Fibroblast of the aortic adventitia (primary cell): ENCODE results near the gene PALLD. TPM values are rescaled to one million over a fixed set of nuclear protein-coding genes. Genes with fewer than 3 reads are reported as not detected.

Experiments
- DNase-seq: peaks from one replicate; pipeline ENCODE4 v3.0.0-alpha.2; 2010; ENCODE audit warnings: low read depth
- H3K4me3 ChIP-seq: 2 replicates; pipeline ENCODE4 v1.5.1; 2011; ENCODE audit warnings: low read depth, mild to moderate bottlenecking, control low read depth, low read length, moderate library complexity
- CTCF ChIP-seq: IDR thresholded peaks from 2 replicates; pipeline ENCODE4 v1.5.1; 2011; ENCODE audit warnings: mild to moderate bottlenecking, low read length, control low read depth, inconsistent platforms; ENCODE audit not compliant: insufficient read depth
- total RNA-seq: library from RNA; depleted of rRNA; stranded (reverse); fragments of >200 nt; gene quantifications from 2 replicates; pipeline ENCODE4 v1.2.3, GENCODE V29; 2012; ENCODE audit warnings: low replicate concordance

PALLD gene
- total RNA-seq, 1 donor, result 52.1 TPM

GRCh38 chr4:168882650-168883233, 385.9 kb downstream of the PALLD start:
- no peak for TF ChIP-seq CTCF
- peak; percentile 78 for DNase-seq
- no peak overlapping the region for H3K4me3 ChIP-seq

- DNase-seq, result peak; percentile 55
- no peak overlapping the region for H3K4me3 ChIP-seq
- no peak for TF ChIP-seq CTCF
Measured at GRCh38 chr4:168883513-168883912, 386.7 kb downstream of the PALLD start.

GRCh38 chr4:168884251-168885124, 387.6 kb downstream of the PALLD start:
- H3K4me3 ChIP-seq, result no peak overlapping the region
- TF ChIP-seq CTCF, result no peak
- no peak for DNase-seq

GRCh38 chr4:168885400-168885799, 388.5 kb downstream of the PALLD start:
- TF ChIP-seq CTCF, result no peak
- DNase-seq, result no peak
- H3K4me3 ChIP-seq, result no peak overlapping the region

- no peak for DNase-seq
- H3K4me3 ChIP-seq, result no peak overlapping the region
- no peak for TF ChIP-seq CTCF
Measured at GRCh38 chr4:168886351-168886750, 389.5 kb downstream of the PALLD start.

- no peak for TF ChIP-seq CTCF
- no peak for DNase-seq
- H3K4me3 ChIP-seq, result no peak overlapping the region
Measured at GRCh38 chr4:168887809-168888208, 391.0 kb downstream of the PALLD start.
